ENCODE results near the gene CPED1.

CPED1 gene

DNA sequence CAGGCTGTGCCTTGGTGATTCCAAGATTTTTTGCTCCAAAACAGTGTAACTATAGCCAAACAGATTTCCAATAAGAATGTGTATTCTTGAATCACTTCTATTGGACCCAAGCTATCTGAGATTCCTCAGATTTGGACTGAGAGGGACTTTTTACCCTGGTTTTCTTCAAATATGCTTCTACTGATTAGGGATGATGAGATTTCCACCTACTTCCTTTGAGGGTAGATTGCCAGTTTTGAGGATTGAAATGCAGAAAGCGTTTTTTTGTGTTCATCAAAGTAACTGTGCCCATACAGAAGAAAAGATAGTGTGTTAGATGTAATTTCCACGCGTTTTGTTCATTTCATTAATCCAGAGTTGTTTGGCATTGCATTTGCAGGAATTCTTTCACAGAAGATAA is 144.9 kb downstream of the CPED1 start:
- H3K27ac ChIP-seq: no peak overlapping the region
- TF ChIP-seq, protein P1, sequence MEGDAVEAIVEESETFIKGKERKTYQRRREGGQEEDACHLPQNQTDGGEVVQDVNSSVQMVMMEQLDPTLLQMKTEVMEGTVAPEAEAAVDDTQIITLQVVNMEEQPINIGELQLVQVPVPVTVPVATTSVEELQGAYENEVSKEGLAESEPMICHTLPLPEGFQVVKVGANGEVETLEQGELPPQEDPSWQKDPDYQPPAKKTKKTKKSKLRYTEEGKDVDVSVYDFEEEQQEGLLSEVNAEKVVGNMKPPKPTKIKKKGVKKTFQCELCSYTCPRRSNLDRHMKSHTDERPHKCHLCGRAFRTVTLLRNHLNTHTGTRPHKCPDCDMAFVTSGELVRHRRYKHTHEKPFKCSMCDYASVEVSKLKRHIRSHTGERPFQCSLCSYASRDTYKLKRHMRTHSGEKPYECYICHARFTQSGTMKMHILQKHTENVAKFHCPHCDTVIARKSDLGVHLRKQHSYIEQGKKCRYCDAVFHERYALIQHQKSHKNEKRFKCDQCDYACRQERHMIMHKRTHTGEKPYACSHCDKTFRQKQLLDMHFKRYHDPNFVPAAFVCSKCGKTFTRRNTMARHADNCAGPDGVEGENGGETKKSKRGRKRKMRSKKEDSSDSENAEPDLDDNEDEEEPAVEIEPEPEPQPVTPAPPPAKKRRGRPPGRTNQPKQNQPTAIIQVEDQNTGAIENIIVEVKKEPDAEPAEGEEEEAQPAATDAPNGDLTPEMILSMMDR (IDR thresholded peaks at IDR 0.05): no peak
- no peak for TF ChIP-seq ZFX (IDR thresholded peaks at IDR 0.05; ENCODE audit: borderline replicate concordance)

GRCh38 chr7:121137580-121137979 is 149.1 kb downstream of the CPED1 start:
- H3K27ac ChIP-seq: no peak overlapping the region
- TF ChIP-seq, protein P1 (IDR thresholded peaks at IDR 0.05): no peak
- no peak for TF ChIP-seq ZFX (IDR thresholded peaks at IDR 0.05; ENCODE audit: borderline replicate concordance)

- TF ChIP-seq ZFX (IDR thresholded peaks at IDR 0.05; ENCODE audit: borderline replicate concordance): no peak
- no peak overlapping the region for H3K27ac ChIP-seq
Observed at GRCh38 chr7:121138262-121138933, 149.9 kb downstream of the CPED1 start.

- TF ChIP-seq ZFX (IDR thresholded peaks at IDR 0.05; ENCODE audit: borderline replicate concordance): no peak
- TF ChIP-seq, protein P1 (IDR thresholded peaks at IDR 0.05): no peak
- H3K27ac ChIP-seq: no peak overlapping the region
Observed at GRCh38 chr7:121139427-121139826, 150.9 kb downstream of the CPED1 start.

GRCh38 chr7:121140790-121141189 is 152.3 kb downstream of the CPED1 start:
- no peak overlapping the region for H3K27ac ChIP-seq
- TF ChIP-seq, protein P1 (IDR thresholded peaks at IDR 0.05): no peak
- no peak for TF ChIP-seq ZFX (IDR thresholded peaks at IDR 0.05; ENCODE audit: borderline replicate concordance)

DNA sequence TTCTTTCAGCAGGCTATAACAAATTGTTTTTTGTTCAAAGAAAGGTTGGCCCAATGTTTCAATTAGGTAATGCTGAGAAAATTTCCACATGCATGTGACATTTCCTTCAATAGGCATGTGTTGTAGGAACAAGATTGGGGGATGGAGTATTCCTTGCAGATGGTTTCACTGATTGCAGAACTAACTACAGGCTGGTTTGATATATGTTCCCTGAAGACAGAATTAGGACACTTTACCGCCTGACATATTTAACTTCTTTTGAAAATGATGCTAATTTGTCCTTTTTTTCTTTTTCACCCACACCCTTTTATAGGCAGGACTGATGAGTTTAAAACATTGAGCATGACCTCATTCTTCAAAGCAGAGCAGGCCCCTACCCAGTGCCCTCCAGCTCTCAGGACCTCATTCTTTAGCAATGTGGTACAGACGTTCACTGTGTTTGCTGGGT is 163.3 kb downstream of the CPED1 start:
- TF ChIP-seq, protein P1 (IDR thresholded peaks at IDR 0.05): no peak
- TF ChIP-seq ZFX (IDR thresholded peaks at IDR 0.05; ENCODE audit: borderline replicate concordance): no peak

GRCh38 chr7:121153411-121153810 is 164.9 kb downstream of the CPED1 start:
- TF ChIP-seq ZFX (IDR thresholded peaks at IDR 0.05; ENCODE audit: borderline replicate concordance): no peak
- TF ChIP-seq, protein P1 (IDR thresholded peaks at IDR 0.05): no peak
- no peak overlapping the region for H3K27ac ChIP-seq

More for the DNA sequence above, 163.3 kb downstream of the CPED1 start:
- H3K27ac ChIP-seq: no peak overlapping the region

GRCh38 chr7:121153995-121154394 is 165.5 kb downstream of the CPED1 start:
- H3K27ac ChIP-seq: no peak overlapping the region
- TF ChIP-seq, protein P1 (IDR thresholded peaks at IDR 0.05): no peak
- no peak for TF ChIP-seq ZFX (IDR thresholded peaks at IDR 0.05; ENCODE audit: borderline replicate concordance)

Measured in 22Rv1 (cell line).